ENCODE measurements around the gene ZNF419. TPM values are rescaled to one million over a fixed set of nuclear protein-coding genes. Genes with fewer than 3 reads are reported as not detected.

Gene ZNF419
- total and polyA plus RNA-seq, 9 of the 15 experiments (the other 6 are each of a cell fraction or from before 2014, with no cell fraction given): 0.07 to 5.4 (median 1.5) TPM

- peaks cover 2% of the 10 kb centered on the region; the same call in 1 of the 2 replicates for H3K9me3 ChIP-seq (replicated peaks; ENCODE audit: control insufficient read depth, insufficient read depth, low read depth, low read length)
- H3K4me3 ChIP-seq: no peak overlapping the region
- H3K4me1 ChIP-seq (replicated peaks in 1 of 2; ENCODE audit: control insufficient read depth in 2 of 2, insufficient read depth in 2 of 2, low read length in 2 of 2): no peaks in the 10 kb centered on the region
- no TSS peak for BruUV-seq (replicated peaks)
- no peaks in the 10 kb centered on the region for H3K36me3 ChIP-seq (ENCODE audit: control insufficient read depth, insufficient read depth, low read length)
- no peak overlapping the region for H3K9ac ChIP-seq (ENCODE audit: insufficient read depth in 1 of 2, low read depth in 2 of 2, low read length in 2 of 2)
- H4K20me1 ChIP-seq (replicated peaks; ENCODE audit: control insufficient read depth, insufficient read depth, low read length): no peaks in the 10 kb centered on the region
- in situ Hi-C loops (cut with MboI) (no loop called here), intact Hi-C loops (cut with micrococcal nuclease) (no loop called here)
- H3K9me1 ChIP-seq (ENCODE audit: control insufficient read depth, insufficient read depth, low read length): no peaks in the 10 kb centered on the region
- CTCF ChIA-PET (ENCODE audit: low intra/inter-chr PET ratio): no interaction called here
- no peaks in the 10 kb centered on the region for H3K79me2 ChIP-seq (ENCODE audit: control insufficient read depth, insufficient read depth, low read length)
- ATAC-seq (peak; percentile 79), DNase-seq (ENCODE audit: extremely low read depth in 1 of 4, low spot score in 3 of 4) (peak; percentile 27 to 59 (median 40)), FAIRE-seq (peak; percentile 88)
- no peak overlapping the region for H2AFZ ChIP-seq (ENCODE audit: low read depth, low read length)
- WGBS (ENCODE audit: insufficient coverage, low coverage, missing lambda C conversion rate): 0% methylated on average over 5 of the region's 5 CpGs
- POLR2A ChIA-PET: no interaction called here
- no peak overlapping the region for H3K4me2 ChIP-seq (ENCODE audit: insufficient read depth, low read length)
- no peaks in the 10 kb centered on the region for H3K27me3 ChIP-seq (ENCODE audit: control insufficient read depth in 2 of 2, insufficient read depth in 2 of 2, low read length in 2 of 2)
- H3K27ac ChIP-seq (ENCODE audit: extremely low read depth, low read depth, low read length): no peak overlapping the region
- no peak for TF ChIP-seq RERE (CRISPR knock-in tag; IDR thresholded peaks at IDR 0.05; ENCODE audit: borderline replicate concordance)
- no peak for TF ChIP-seq E2F8 (IDR thresholded peaks at IDR 0.05; ENCODE audit: low read depth, partially characterized antibody)
- peak; percentile 28; the same call in 1 of the 2 replicates for TF ChIP-seq STAG1 (CRISPR knock-in tag; IDR thresholded peaks at IDR 0.05; ENCODE audit: borderline replicate concordance)
- no peak for TF ChIP-seq GTF2F1 (IDR thresholded peaks at IDR 0.05; ENCODE audit: low read depth, low read length)
- TF ChIP-seq MED1 (CRISPR knock-in tag; IDR thresholded peaks at IDR 0.05; ENCODE audit: borderline replicate concordance): no peak
- TF ChIP-seq ZBTB7A (IDR thresholded peaks at IDR 0.05; ENCODE audit: borderline replicate concordance, control insufficient read depth, low read depth, low read length): no peak
- peak; percentile 44 to 85; a peak in 3 of 4 replicates for TF ChIP-seq RAD21 (CRISPR knock-in tag; conservative IDR thresholded peaks at IDR 0.05 in 1 of 2, IDR thresholded peaks at IDR 0.05 in 1 of 2)
- no peak for TF ChIP-seq SAFB (IDR thresholded peaks at IDR 0.05; ENCODE audit: borderline replicate concordance, low read depth, low read length)
- TF ChIP-seq SPI1 (IDR thresholded peaks at IDR 0.05; ENCODE audit: borderline replicate concordance, low read depth, low read length): no peak
- TF ChIP-seq DDX20 (tag; IDR thresholded peaks at IDR 0.05; ENCODE audit: low read depth): no peak
Observed at GRCh38 chr19:57465680-57466381, 21.7 kb upstream of the ZNF419 start.

Measured in K562 (cell line).